B cell (primary cell): ENCODE measurements around the gene BCOR. TPM values are rescaled to one million over a fixed set of nuclear protein-coding genes. Genes with fewer than 3 reads are reported as not detected.

Experiments used
- ATAC-seq: fragments of 200-7000 bp; cut with Tn5 transposase; one replicate; pipeline ENCODE4 v1.10.0; 2021; ENCODE audit warnings: low read depth, mild to moderate bottlenecking, moderate number of reproducible peaks, moderate library complexity
- CTCF ChIA-PET: fragments of 350-600 bp; sonication (Branson Sonifier 250); formaldehyde crosslinking; loops from one replicate; lab custom pipeline; 2021; ENCODE audit warnings: antibody characterized with exemption, inconsistent platforms; lab: Charles Lee
- POLR2A ChIA-PET: fragments of 350-600 bp; sonication (Branson Sonifier 250); formaldehyde crosslinking; loops from one replicate; lab custom pipeline; 2021; ENCODE audit warnings: antibody characterized with exemption; lab: Charles Lee
- DNase-seq: peaks from one replicate; pipeline ENCODE4 v3.0.0; 2013
- H2AFZ ChIP-seq: 2 replicates; pipeline ENCODE4 v1.6.1; 2012; ENCODE audit warnings: mild to moderate bottlenecking, low read depth, low read length; ENCODE audit not compliant: insufficient read depth, poor library complexity, severe bottlenecking
- H3K27ac ChIP-seq, 2 donors: 1 replicate in 1 of 2; 2 replicates in 1 of 2; pipeline ENCODE4 v1.5.1; 2012 to 2013; ENCODE audit warnings: low read length in 2 of 2, mild to moderate bottlenecking in 2 of 2, moderate library complexity in 1 of 2
- H3K27me3 ChIP-seq, 4 experiments: fragments of 200-600 bp in 1 of 4; sonication (generic) in 1 of 4; replicated peaks in 1 of 4; 1 replicate in 2 of 4; 2 replicates in 2 of 4; pipeline versions ENCODE4 v1.6.1 to v1.7.0; 2013 to 2016; ENCODE audit warnings: low read length in 3 of 4, mild to moderate bottlenecking in 2 of 4, mixed read lengths in 1 of 4, moderate library complexity in 1 of 4; ENCODE audit not compliant: insufficient read depth in 4 of 4, control insufficient read depth in 3 of 4; ENCODE audit errors: control extremely low read depth in 1 of 4
- H3K36me3 ChIP-seq, 2 experiments: replicated peaks in 1 of 2; 1 replicate in 1 of 2; 2 replicates in 1 of 2; pipeline versions ENCODE4 v1.6.1 to v1.7.1; 2013; ENCODE audit warnings: low read length in 1 of 2; ENCODE audit not compliant: insufficient read depth in 2 of 2, control insufficient read depth in 1 of 2; ENCODE audit errors: control extremely low read depth in 1 of 2, extremely low read depth in 1 of 2
- H3K4me1 ChIP-seq, 2 donors: fragments of 200-600 bp in 1 of 2; sonication (generic) in 1 of 2; 1 replicate in 1 of 2; 2 replicates in 1 of 2; pipeline versions ENCODE4 v1.5.1 to v1.6.1; 2013 to 2017; ENCODE audit warnings: low read length in 2 of 2; ENCODE audit not compliant: control insufficient read depth in 2 of 2, insufficient read depth in 2 of 2
- H3K4me2 ChIP-seq: replicated peaks from 2 replicates; pipeline ENCODE3; 2012; ENCODE audit warnings: mild to moderate bottlenecking, low read depth, low read length; ENCODE audit not compliant: poor library complexity, severe bottlenecking
- H3K4me3 ChIP-seq, 5 experiments: fragments of 200-600 bp in 1 of 5; sonication (generic) in 1 of 5; 1 replicate in 3 of 5; 2 replicates in 2 of 5; pipeline versions ENCODE4 v1.5.1 to v1.7.0; 2011 to 2016; ENCODE audit warnings: low read length in 4 of 5, mild to moderate bottlenecking in 4 of 5, low read depth in 2 of 5, control low read depth in 1 of 5, moderate library complexity in 1 of 5; ENCODE audit not compliant: insufficient read depth in 1 of 5; ENCODE audit errors: control extremely low read depth in 1 of 5, extremely low read depth in 1 of 5
- H3K79me2 ChIP-seq: fragments of 200-600 bp; sonication (generic); one replicate; pipeline ENCODE4 v1.6.0; 2016; ENCODE audit warnings: low read length; ENCODE audit not compliant: control insufficient read depth, insufficient read depth
- H3K9ac ChIP-seq: fragments of 200-600 bp; sonication (generic); 2 replicates; pipeline ENCODE4 v1.6.1; 2017; ENCODE audit warnings: mild to moderate bottlenecking, low read length, moderate library complexity
- H3K9me3 ChIP-seq, 3 donors: one replicate each; pipeline versions ENCODE4 v1.6.1 to v1.7.1; 2013; ENCODE audit warnings: low read length in 2 of 3; ENCODE audit not compliant: control insufficient read depth in 2 of 3, insufficient read depth in 1 of 3; ENCODE audit errors: control extremely low read depth in 1 of 3
- H4K20me1 ChIP-seq: 2 replicates; pipeline ENCODE4 v1.6.0; 2012; ENCODE audit warnings: mild to moderate bottlenecking, low read length; ENCODE audit not compliant: insufficient read depth, control insufficient read depth, poor library complexity, severe bottlenecking
- H3K27ac Mint-ChIP-seq: one replicate; pipeline ENCODE4 v1.8.0; 2021; ENCODE audit warnings: mixed read lengths
- H3K27me3 Mint-ChIP-seq: one replicate; pipeline ENCODE4 v1.8.0; 2021; ENCODE audit warnings: mixed read lengths
- H3K4me1 Mint-ChIP-seq: one replicate; pipeline ENCODE4 v1.8.0; 2021; ENCODE audit warnings: mixed read lengths
- H3K4me3 Mint-ChIP-seq: one replicate; pipeline ENCODE4 v1.8.0; 2021; ENCODE audit warnings: mixed read lengths
- H3K9me3 Mint-ChIP-seq: one replicate; pipeline ENCODE4 v1.8.0; 2022; ENCODE audit warnings: mixed read lengths; ENCODE audit not compliant: insufficient read depth
- CTCF ChIP-seq: fragments of 200-600 bp; IDR thresholded peaks from one replicate; pipeline ENCODE4 v1.8.0; 2022; ENCODE audit warnings: antibody characterized with exemption, mild to moderate bottlenecking
- EZH2 ChIP-seq: IDR thresholded peaks from 2 replicates; pipeline ENCODE4 v1.6.1; 2012; ENCODE audit warnings: borderline replicate concordance, low read depth, mild to moderate bottlenecking, moderate library complexity, low read length; ENCODE audit not compliant: insufficient read depth, poor library complexity, severe bottlenecking
- WGBS: methylation state at CpG from one replicate; pipeline ENCODE4 v1.1.5; 2013; ENCODE audit warnings: missing lambda C conversion rate; ENCODE audit not compliant: insufficient coverage; 5-methylcytosine and 5-hydroxymethylcytosine counted together
- intact Hi-C: fragments of 100-400 bp; cut with micrococcal nuclease; formaldehyde crosslinking; loops from one replicate; pipeline ENCODE4 v1.10.0; 2022
- polyA plus RNA-seq: library from polyadenylated mRNA; depleted of rRNA; stranded (reverse); fragments of >200 nt; gene quantifications from 2 replicates; pipeline ENCODE4 v1.2.3, GENCODE V29; 2012
- total RNA-seq, 2 donors: library from RNA; stranded (reverse); fragments of 120-200 nt in 1 of 2; gene quantifications; 1 replicate in 1 of 2; 2 replicates in 1 of 2; pipeline versions ENCODE4 v1.2.3 to v1.2.4, GENCODE V29; 2013 to 2022

Gene BCOR
- total and polyA plus RNA-seq, 2 donors (not counting 1 experiment from before 2014, with no cell fraction given), result 19.0 to 65.3 TPM

GRCh38 chrX:40016749-40017148 is 81.0 kb downstream of the BCOR start:
- DNase-seq, result no peak
- Histone ChIP-seq H2AFZ (no peak overlapping the region), H3K79me2 (no peaks in the 10 kb centered on the region), H3K4me3 (no peak overlapping the region), H3K9ac (no peak overlapping the region), H3K4me1 (peaks cover 14 to 22% of the 10 kb centered on the region in 2 donors), H3K36me3 (no peaks in the 10 kb centered on the region), H3K27ac (no peak overlapping the region), H4K20me1 (no peaks in the 10 kb centered on the region), H3K9me3 (peaks cover 0 to 9% (median 0%) of the 10 kb centered on the region in 3 donors), H3K27me3 (no peaks in the 10 kb centered on the region), H3K4me2 (no peak overlapping the region)
- H3K4me3 Mint-ChIP-seq, result no peak overlapping the region
- no peaks in the 10 kb centered on the region for H3K9me3 Mint-ChIP-seq
- no peak for ATAC-seq
- POLR2A ChIA-PET, result no interaction called here
- no peaks in the 10 kb centered on the region for H3K27me3 Mint-ChIP-seq
- no CpG with 5 or more reads among the region's 2 CpGs for WGBS
- peaks cover 8% of the 10 kb centered on the region for H3K4me1 Mint-ChIP-seq
- intact Hi-C loops, result no loop called here
- CTCF ChIA-PET, result no interaction called here
- no peak overlapping the region for H3K27ac Mint-ChIP-seq
- no peak for TF ChIP-seq CTCF

- intact Hi-C loops, result no loop called here
- peaks cover 16% of the 10 kb centered on the region for H3K4me1 Mint-ChIP-seq
- Histone ChIP-seq H3K79me2 (no peaks in the 10 kb centered on the region), H3K36me3 (no peaks in the 10 kb centered on the region), H3K9me3 (peaks cover 0 to 9% (median 0%) of the 10 kb centered on the region in 3 donors), H3K4me2 (no peak overlapping the region), H3K9ac (no peak overlapping the region), H4K20me1 (no peaks in the 10 kb centered on the region), H3K4me1 (peaks cover 22 to 33% of the 10 kb centered on the region in 2 donors), H2AFZ (no peak overlapping the region), H3K27me3 (no peaks in the 10 kb centered on the region), H3K27ac (no peak overlapping the region), H3K4me3 (no peak overlapping the region)
- H3K27ac Mint-ChIP-seq, result no peak overlapping the region
- no peak for TF ChIP-seq EZH2
- TF ChIP-seq CTCF, result no peak
- DNase-seq, result no peak
- no peak for ATAC-seq
- ChIA-PET POLR2A (no interaction called here), CTCF (no interaction called here)
- no peak overlapping the region for H3K4me3 Mint-ChIP-seq
- peaks cover 2% of the 10 kb centered on the region for H3K27me3 Mint-ChIP-seq
- no peaks in the 10 kb centered on the region for H3K9me3 Mint-ChIP-seq
- WGBS, result 100% methylated on average over 2 of the region's 4 CpGs
These were observed 82.1 kb downstream of the BCOR start for GRCh38 chrX:40015693-40016092.
